GM19328 (cell line): ENCODE results near the gene UBE2H.
"Not testable (repeated sequence)": the region's sequence is repeated elsewhere in the genome, so short reads cannot be mapped to it uniquely, and the experiment has no call there.

ENCODE experiments used
- ATAC-seq: cut with Tn5 transposase; IDR thresholded peaks from one replicate; pipeline ENCODE4 v1.9.1; 2021; ENCODE audit warnings: mild to moderate bottlenecking, moderate library complexity; ENCODE audit not compliant: unreplicated experiment

The UBE2H gene

GRCh38 chr7:129848436-129848835, 104.3 kb downstream of the UBE2H start:
- ATAC-seq = no peak

- no peak for ATAC-seq
Measured at GRCh38 chr7:129845972-129846327, 106.8 kb downstream of the UBE2H start.

GRCh38 chr7:129845178-129845971, 107.4 kb downstream of the UBE2H start:
- no peak for ATAC-seq

GRCh38 chr7:129843978-129844840, 108.6 kb downstream of the UBE2H start:
- no peak for ATAC-seq

- ATAC-seq = no peak
Measured at GRCh38 chr7:129843365-129843898, 109.3 kb downstream of the UBE2H start.

GRCh38 chr7:129841465-129841864, 111.3 kb downstream of the UBE2H start:
- no peak for ATAC-seq

- no peak for ATAC-seq
Measured at GRCh38 chr7:129840757-129841156, 112.0 kb downstream of the UBE2H start.

- ATAC-seq = no peak
Measured at GRCh38 chr7:129836983-129837382, 115.8 kb downstream of the UBE2H start.

GRCh38 chr7:129835569-129835968, 117.2 kb downstream of the UBE2H start:
- no peak for ATAC-seq

GRCh38 chr7:129833353-129833752, 119.4 kb downstream of the UBE2H start:
- ATAC-seq = not testable (repeated sequence)

GRCh38 chr7:129832701-129833227, 120.0 kb downstream of the UBE2H start:
- ATAC-seq = no peak

GRCh38 chr7:129832282-129832681, 120.5 kb downstream of the UBE2H start:
- ATAC-seq = no peak

GRCh38 chr7:129831424-129832058, 121.2 kb downstream of the UBE2H start:
- ATAC-seq = no peak

- no peak for ATAC-seq
Measured at GRCh38 chr7:129830949-129831348, 121.8 kb downstream of the UBE2H start.

GRCh38 chr7:129829737-129830631, 122.8 kb downstream of the UBE2H start:
- ATAC-seq = no peak

- ATAC-seq = no peak
Measured at GRCh38 chr7:129828989-129829736, 123.6 kb downstream of the UBE2H start.

GRCh38 chr7:129828078-129828762, 124.5 kb downstream of the UBE2H start:
- no peak for ATAC-seq

- no peak for ATAC-seq
Measured at GRCh38 chr7:129827467-129827990, 125.2 kb downstream of the UBE2H start.
